ENCODE data around the gene SMARCD3. TPM values are rescaled to one million over a fixed set of nuclear protein-coding genes. Genes with fewer than 3 reads are reported as not detected.

Gene SMARCD3
- polyA plus RNA-seq, 1 donor from 2014 or later: 199 TPM

DNA sequence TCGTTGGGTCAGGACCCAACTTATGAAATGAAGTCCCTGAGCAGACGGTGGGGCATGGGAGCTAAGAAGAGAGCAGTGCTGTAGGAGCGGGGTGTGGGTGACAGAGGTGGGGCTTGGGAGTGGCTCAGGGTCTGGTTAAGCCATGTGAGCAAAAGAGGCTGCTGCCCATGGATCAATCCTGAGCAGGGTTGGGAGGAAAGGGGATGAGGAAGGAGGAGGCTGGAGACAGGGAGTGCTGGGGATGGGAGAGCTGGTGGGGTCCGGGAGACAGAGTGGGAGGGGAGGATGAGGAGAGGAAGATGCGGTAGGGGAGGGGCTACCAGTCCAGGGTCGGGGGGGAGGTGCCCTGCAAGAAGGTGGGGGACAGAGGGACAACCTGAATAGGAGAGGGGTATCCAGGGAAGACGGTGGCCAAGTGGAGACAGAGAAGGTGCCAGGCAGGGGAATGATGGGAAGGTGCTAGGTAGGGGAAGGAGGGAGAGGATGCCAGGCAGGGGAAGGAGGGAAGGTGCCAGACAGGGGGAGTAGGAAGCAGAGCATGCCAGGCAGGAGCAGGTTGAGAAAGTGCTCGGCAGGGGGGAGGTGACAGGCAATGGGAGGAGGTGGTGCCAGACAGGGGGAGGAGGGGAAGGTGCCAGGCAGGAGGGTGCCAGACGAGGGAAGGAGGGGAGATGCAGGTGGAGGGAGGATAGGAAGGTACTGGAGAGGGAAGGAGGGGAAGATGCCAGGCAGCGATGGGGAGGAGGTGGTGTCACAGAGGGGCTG is 27.5 kb upstream of the SMARCD3 start:
- Histone ChIP-seq H3K27me3 (ENCODE audit: insufficient read depth, low read depth, low read length) (no peaks in the 10 kb centered on the region), H3K4me2 (ENCODE audit: low read length) (peak overlapping the region; percentile 37), H4K20me1 (ENCODE audit: insufficient read depth) (no peaks in the 10 kb centered on the region), H3K9ac (ENCODE audit: low read length) (peak overlapping the region; percentile 64), H3K9me2 (ENCODE audit: insufficient read depth, low read length) (no peaks in the 10 kb centered on the region), H3F3A (ENCODE audit: insufficient read depth, low read length, poor library complexity, severe bottlenecking) (no peaks in the 10 kb centered on the region), H3K36me3 (ENCODE audit: insufficient read depth, low read length) (no peaks in the 10 kb centered on the region), H3K4me3 (ENCODE audit: low read length) (peak overlapping the region; percentile 70), H3K79me2 (replicated peaks; ENCODE audit: insufficient read depth, low read length) (no peaks in the 10 kb centered on the region), H3K27ac (ENCODE audit: low read length) (no peak overlapping the region), H3K9me3 (ENCODE audit: low read length) (no peaks in the 10 kb centered on the region), H2AFZ (ENCODE audit: low read depth, low read length) (no peak overlapping the region)
- TF ChIP-seq EP300 (conservative IDR thresholded peaks at IDR 0.05; ENCODE audit: poor library complexity, severe bottlenecking) (no peak), MXI1 (conservative IDR thresholded peaks at IDR 0.05; ENCODE audit: poor library complexity, severe bottlenecking) (no peak), RAD21 (conservative IDR thresholded peaks at IDR 0.05) (no peak), POLR2AphosphoS5 (IDR thresholded peaks at IDR 0.05) (no peak), EZH2 (IDR thresholded peaks at IDR 0.05; ENCODE audit: borderline replicate concordance, insufficient read depth, low read length, poor library complexity, severe bottlenecking) (no peak), TAF1 (IDR thresholded peaks at IDR 0.05; ENCODE audit: low read depth) (no peak), SMC3 (conservative IDR thresholded peaks at IDR 0.05; ENCODE audit: poor library complexity) (no peak)
- TF ChIP-seq, protein P1, sequence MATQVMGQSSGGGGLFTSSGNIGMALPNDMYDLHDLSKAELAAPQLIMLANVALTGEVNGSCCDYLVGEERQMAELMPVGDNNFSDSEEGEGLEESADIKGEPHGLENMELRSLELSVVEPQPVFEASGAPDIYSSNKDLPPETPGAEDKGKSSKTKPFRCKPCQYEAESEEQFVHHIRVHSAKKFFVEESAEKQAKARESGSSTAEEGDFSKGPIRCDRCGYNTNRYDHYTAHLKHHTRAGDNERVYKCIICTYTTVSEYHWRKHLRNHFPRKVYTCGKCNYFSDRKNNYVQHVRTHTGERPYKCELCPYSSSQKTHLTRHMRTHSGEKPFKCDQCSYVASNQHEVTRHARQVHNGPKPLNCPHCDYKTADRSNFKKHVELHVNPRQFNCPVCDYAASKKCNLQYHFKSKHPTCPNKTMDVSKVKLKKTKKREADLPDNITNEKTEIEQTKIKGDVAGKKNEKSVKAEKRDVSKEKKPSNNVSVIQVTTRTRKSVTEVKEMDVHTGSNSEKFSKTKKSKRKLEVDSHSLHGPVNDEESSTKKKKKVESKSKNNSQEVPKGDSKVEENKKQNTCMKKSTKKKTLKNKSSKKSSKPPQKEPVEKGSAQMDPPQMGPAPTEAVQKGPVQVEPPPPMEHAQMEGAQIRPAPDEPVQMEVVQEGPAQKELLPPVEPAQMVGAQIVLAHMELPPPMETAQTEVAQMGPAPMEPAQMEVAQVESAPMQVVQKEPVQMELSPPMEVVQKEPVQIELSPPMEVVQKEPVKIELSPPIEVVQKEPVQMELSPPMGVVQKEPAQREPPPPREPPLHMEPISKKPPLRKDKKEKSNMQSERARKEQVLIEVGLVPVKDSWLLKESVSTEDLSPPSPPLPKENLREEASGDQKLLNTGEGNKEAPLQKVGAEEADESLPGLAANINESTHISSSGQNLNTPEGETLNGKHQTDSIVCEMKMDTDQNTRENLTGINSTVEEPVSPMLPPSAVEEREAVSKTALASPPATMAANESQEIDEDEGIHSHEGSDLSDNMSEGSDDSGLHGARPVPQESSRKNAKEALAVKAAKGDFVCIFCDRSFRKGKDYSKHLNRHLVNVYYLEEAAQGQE (IDR thresholded peaks at IDR 0.05; ENCODE audit: borderline replicate concordance): no peak
- TF ChIP-seq, protein P2, sequence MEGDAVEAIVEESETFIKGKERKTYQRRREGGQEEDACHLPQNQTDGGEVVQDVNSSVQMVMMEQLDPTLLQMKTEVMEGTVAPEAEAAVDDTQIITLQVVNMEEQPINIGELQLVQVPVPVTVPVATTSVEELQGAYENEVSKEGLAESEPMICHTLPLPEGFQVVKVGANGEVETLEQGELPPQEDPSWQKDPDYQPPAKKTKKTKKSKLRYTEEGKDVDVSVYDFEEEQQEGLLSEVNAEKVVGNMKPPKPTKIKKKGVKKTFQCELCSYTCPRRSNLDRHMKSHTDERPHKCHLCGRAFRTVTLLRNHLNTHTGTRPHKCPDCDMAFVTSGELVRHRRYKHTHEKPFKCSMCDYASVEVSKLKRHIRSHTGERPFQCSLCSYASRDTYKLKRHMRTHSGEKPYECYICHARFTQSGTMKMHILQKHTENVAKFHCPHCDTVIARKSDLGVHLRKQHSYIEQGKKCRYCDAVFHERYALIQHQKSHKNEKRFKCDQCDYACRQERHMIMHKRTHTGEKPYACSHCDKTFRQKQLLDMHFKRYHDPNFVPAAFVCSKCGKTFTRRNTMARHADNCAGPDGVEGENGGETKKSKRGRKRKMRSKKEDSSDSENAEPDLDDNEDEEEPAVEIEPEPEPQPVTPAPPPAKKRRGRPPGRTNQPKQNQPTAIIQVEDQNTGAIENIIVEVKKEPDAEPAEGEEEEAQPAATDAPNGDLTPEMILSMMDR (IDR thresholded peaks at IDR 0.05; ENCODE audit: poor library complexity, severe bottlenecking): no peak

DNA sequence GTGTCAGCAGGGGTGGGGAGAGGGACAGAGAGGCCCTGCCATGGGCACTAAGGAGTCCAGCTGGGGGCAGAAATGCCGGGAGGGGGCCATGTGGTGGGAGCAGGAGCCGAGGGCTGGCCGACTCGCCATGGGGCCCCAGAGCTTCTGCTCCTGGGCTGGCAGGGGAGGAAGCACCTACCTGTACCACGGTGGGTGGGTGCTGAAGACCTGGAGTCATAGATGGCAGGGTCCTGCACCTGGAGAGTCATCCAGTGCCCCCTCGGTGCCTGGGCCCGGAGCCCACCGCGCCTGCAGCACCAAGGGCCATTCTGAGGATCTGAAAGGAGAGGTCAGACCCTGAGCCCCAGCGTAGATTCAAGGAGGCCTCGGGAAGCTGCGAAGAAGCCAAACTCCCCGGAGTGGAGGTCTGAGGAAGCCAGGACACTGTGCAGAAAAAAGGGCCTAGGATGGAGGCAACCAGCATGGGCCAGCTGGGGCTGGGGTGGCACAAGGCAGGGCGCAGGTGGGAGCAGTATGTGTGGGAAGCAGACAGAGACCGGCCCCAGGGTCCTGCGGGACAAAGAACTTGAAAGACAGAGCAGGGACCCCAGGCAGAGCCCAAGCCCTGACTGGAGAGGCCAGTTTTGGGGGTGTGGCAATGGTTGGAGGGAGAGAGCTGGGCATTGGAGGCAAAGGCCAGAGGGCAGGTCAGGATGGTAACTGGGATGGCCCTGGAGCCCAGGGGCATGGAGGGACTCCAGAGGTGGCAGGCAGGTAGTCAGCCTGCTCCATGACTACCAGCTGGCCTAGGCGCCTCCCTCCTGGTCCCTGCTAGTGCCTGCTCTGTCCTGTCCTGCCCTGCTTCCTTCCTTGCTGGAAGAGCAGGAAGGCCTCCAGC is 26.7 kb upstream of the SMARCD3 start:
- Histone ChIP-seq H3K4me3 (ENCODE audit: low read length) (peak overlapping the region; percentile 70), H3K9me3 (ENCODE audit: low read length) (no peaks in the 10 kb centered on the region), H4K20me1 (ENCODE audit: insufficient read depth) (no peaks in the 10 kb centered on the region), H3K27me3 (ENCODE audit: insufficient read depth, low read depth, low read length) (no peaks in the 10 kb centered on the region), H3F3A (ENCODE audit: insufficient read depth, low read length, poor library complexity, severe bottlenecking) (no peaks in the 10 kb centered on the region), H3K9me2 (ENCODE audit: insufficient read depth, low read length) (no peaks in the 10 kb centered on the region), H3K9ac (ENCODE audit: low read length) (no peak overlapping the region), H3K79me2 (replicated peaks; ENCODE audit: insufficient read depth, low read length) (no peaks in the 10 kb centered on the region), H3K36me3 (ENCODE audit: insufficient read depth, low read length) (no peaks in the 10 kb centered on the region), H2AFZ (ENCODE audit: low read depth, low read length) (no peak overlapping the region), H3K4me2 (ENCODE audit: low read length) (no peak overlapping the region), H3K27ac (ENCODE audit: low read length) (no peak overlapping the region)
- TF ChIP-seq, protein P2 (IDR thresholded peaks at IDR 0.05; ENCODE audit: poor library complexity, severe bottlenecking): no peak
- TF ChIP-seq MXI1 (conservative IDR thresholded peaks at IDR 0.05; ENCODE audit: poor library complexity, severe bottlenecking) (no peak), POLR2AphosphoS5 (IDR thresholded peaks at IDR 0.05) (no peak), EZH2 (IDR thresholded peaks at IDR 0.05; ENCODE audit: borderline replicate concordance, insufficient read depth, low read length, poor library complexity, severe bottlenecking) (no peak), TAF1 (IDR thresholded peaks at IDR 0.05; ENCODE audit: low read depth) (no peak), EP300 (conservative IDR thresholded peaks at IDR 0.05; ENCODE audit: poor library complexity, severe bottlenecking) (no peak), RAD21 (conservative IDR thresholded peaks at IDR 0.05) (no peak), SMC3 (conservative IDR thresholded peaks at IDR 0.05; ENCODE audit: poor library complexity) (no peak)
- TF ChIP-seq, protein P1 (IDR thresholded peaks at IDR 0.05; ENCODE audit: borderline replicate concordance): no peak
